Stomach (tissue), 4 donors: ENCODE data around the gene ZFP2.

Experiments
- CTCF ChIP-seq, 7 experiments: fragments of 450-650 bp in 4 of 7; fragments of 200-600 bp in 3 of 7; sonication (generic) in 3 of 7; IDR thresholded peaks; one replicate each; pipeline ENCODE4 v1.5.1; 2016 to 2019; ENCODE audit warnings: antibody characterized with exemption in 7 of 7, control low read depth in 2 of 7, mild to moderate bottlenecking in 1 of 7
- EP300 ChIP-seq: sonication (generic); formaldehyde crosslinking; IDR thresholded peaks from one replicate; pipeline ENCODE4 v1.6.1; 2017; ENCODE audit warnings: antibody characterized with exemption
- POLR2A ChIP-seq, 4 donors: fragments of 450-650 bp; IDR thresholded peaks; one replicate each; pipeline ENCODE4 v1.6.1; 2016; ENCODE audit warnings: antibody characterized with exemption in 4 of 4, control low read depth in 2 of 4, mild to moderate bottlenecking in 1 of 4, moderate library complexity in 1 of 4
- POLR2AphosphoS5 ChIP-seq, 3 donors: sonication (generic); formaldehyde crosslinking; IDR thresholded peaks; one replicate each; pipeline ENCODE4 v1.6.1; 2016; ENCODE audit warnings: antibody characterized with exemption in 3 of 3

- no peak for TF ChIP-seq POLR2A (IDR thresholded peaks at IDR 0.05)
- no peak for TF ChIP-seq EP300
- no peak for TF ChIP-seq CTCF (IDR thresholded peaks at IDR 0.05)
- no peak for TF ChIP-seq POLR2AphosphoS5 (IDR thresholded peaks at IDR 0.05)
Measured at GRCh38 chr5:178883815-178884430, 11.8 kb upstream of the ZFP2 start.
